HUES64 (cell line): ENCODE data around the gene PRKAR1B.

Experiments used
- H3K27ac ChIP-seq: 2 replicates; pipeline ENCODE4 v1.7.0; 2013; ENCODE audit warnings: low read depth, low read length, inconsistent platforms
- H3K27me3 ChIP-seq: 2 replicates; pipeline ENCODE4 v1.6.1; 2013; ENCODE audit warnings: mild to moderate bottlenecking, low read length; ENCODE audit not compliant: insufficient read depth
- H3K36me3 ChIP-seq: 2 replicates; pipeline ENCODE4 v1.6.1; 2013; ENCODE audit warnings: mild to moderate bottlenecking, low read length; ENCODE audit not compliant: insufficient read depth
- H3K4me1 ChIP-seq: 2 replicates; pipeline ENCODE4 v1.6.1; 2013; ENCODE audit warnings: mild to moderate bottlenecking, low read length, moderate library complexity; ENCODE audit not compliant: insufficient read depth
- H3K4me3 ChIP-seq: 2 replicates; pipeline ENCODE4 v1.5.1; 2013; ENCODE audit warnings: mild to moderate bottlenecking, low read length, moderate library complexity
- H3K9ac ChIP-seq: 2 replicates; pipeline ENCODE4 v1.6.1; 2013; ENCODE audit warnings: mild to moderate bottlenecking, low read depth, low read length
- H3K9me3 ChIP-seq: 2 replicates; pipeline ENCODE4 v1.6.1; 2013; ENCODE audit warnings: low read depth, low read length; ENCODE audit not compliant: insufficient read depth
- WGBS: fragments of 150-250, 120-280 bp; methylation state at CpG from one replicate; pipeline ENCODE4 v1.1.7; 2013; ENCODE audit warnings: missing lambda C conversion rate; 5-methylcytosine and 5-hydroxymethylcytosine counted together

The PRKAR1B gene

GRCh38 chr7:684416-684815 lies 42.7 kb downstream of the PRKAR1B start:
- peaks cover 39% of the 10 kb centered on the region for H3K36me3 ChIP-seq
- no peak overlapping the region for H3K4me3 ChIP-seq
- H3K27ac ChIP-seq: no peak overlapping the region
- H3K4me1 ChIP-seq: no peaks in the 10 kb centered on the region
- H3K9me3 ChIP-seq: peaks cover 34% of the 10 kb centered on the region
- no peaks in the 10 kb centered on the region for H3K27me3 ChIP-seq
- 94% methylated on average over 9 of the region's 9 CpGs for WGBS
- no peak overlapping the region for H3K9ac ChIP-seq

DNA sequence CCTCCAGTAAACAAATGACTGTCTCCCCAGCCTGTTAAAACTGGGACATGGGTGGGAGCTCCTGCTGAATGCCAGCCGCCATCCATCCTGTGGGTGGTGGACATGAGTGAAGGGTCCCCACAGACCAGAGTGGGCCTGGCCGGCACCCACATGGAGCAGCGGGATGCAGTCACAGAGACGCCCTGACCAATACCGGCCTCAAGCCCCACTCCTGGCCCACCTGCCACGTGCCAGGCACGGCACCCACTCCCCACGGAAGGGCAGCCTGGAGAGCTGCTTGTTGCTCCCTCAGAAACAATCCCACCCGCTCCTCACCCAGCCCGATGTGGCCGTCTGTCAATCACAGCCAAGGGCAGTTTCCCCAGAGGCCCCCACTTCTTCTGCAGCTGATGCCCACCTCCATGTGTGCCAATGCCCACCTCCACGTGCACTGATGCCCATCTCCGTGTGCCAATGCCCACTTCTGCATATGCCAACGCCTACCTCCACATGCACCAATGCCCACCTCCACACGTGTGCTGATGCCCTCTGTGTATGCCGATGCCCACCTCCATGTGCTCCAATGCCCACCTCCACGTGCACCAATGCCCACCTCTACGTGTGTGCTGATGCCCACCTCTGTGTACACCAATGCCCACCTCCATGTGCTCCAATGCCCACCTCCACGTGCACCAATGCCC lies 43.4 kb downstream of the PRKAR1B start:
- no peak overlapping the region for H3K4me3 ChIP-seq
- no peak overlapping the region for H3K9ac ChIP-seq
- no peaks in the 10 kb centered on the region for H3K27me3 ChIP-seq
- peaks cover 44% of the 10 kb centered on the region for H3K36me3 ChIP-seq
- H3K9me3 ChIP-seq: peaks cover 27% of the 10 kb centered on the region
- no peaks in the 10 kb centered on the region for H3K4me1 ChIP-seq
- H3K27ac ChIP-seq: no peak overlapping the region
- WGBS: 95% methylated on average over 19 of the region's 19 CpGs

GRCh38 chr7:682810-683209 lies 44.3 kb downstream of the PRKAR1B start:
- no peak overlapping the region for H3K27ac ChIP-seq
- H3K9me3 ChIP-seq: peaks cover 22% of the 10 kb centered on the region
- peaks cover 51% of the 10 kb centered on the region for H3K36me3 ChIP-seq
- H3K9ac ChIP-seq: no peak overlapping the region
- H3K4me1 ChIP-seq: no peaks in the 10 kb centered on the region
- WGBS: 94% methylated on average over 11 of the region's 11 CpGs
- H3K27me3 ChIP-seq: no peaks in the 10 kb centered on the region
- no peak overlapping the region for H3K4me3 ChIP-seq

DNA sequence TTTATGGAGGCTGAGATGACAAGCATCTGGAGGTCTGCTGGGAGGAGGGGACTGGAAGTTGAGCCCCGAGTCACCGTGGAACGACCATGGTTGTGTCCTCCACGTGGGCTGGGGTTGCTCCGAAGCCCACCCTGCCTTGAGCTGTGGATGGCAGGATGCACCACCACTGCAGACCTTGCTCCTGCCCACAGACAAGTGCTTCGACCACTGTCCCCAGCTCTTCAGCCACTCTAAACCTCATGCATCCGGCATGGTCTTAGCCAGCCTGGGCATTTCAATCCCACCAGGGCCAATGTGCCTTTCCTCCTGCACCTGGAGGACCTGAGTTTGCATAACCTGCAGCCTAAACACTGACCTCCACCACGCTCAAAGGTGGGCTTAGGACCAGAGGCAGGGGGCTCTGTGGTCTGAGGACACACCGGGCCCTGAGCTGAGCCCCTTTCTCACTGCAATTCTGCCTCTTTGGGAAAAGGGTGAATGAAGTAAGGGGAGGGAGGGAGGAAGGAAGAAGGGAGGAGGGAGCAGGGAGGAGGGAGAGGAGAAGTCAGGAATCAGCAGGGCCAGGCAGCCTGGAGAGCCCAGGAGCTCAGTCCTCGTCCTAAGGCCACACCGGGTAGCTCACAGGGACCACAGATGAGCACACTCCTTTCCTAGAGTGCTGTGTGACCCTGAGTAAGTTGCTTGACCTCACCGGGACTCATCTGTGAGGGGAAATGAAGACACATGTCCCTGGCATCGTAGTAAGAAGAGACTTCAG lies 45.4 kb downstream of the PRKAR1B start:
- Histone ChIP-seq H3K4me3 (no peak overlapping the region), H3K4me1 (no peaks in the 10 kb centered on the region), H3K27me3 (no peaks in the 10 kb centered on the region), H3K9ac (no peak overlapping the region), H3K36me3 (peaks cover 60% of the 10 kb centered on the region), H3K27ac (no peak overlapping the region), H3K9me3 (peaks cover 13% of the 10 kb centered on the region)
- WGBS: 93% methylated on average over 13 of the region's 13 CpGs

- Histone ChIP-seq H3K27ac (no peak overlapping the region), H3K27me3 (no peaks in the 10 kb centered on the region), H3K36me3 (peaks cover 64% of the 10 kb centered on the region), H3K4me1 (no peaks in the 10 kb centered on the region), H3K9me3 (peaks cover 3% of the 10 kb centered on the region), H3K9ac (no peak overlapping the region), H3K4me3 (no peak overlapping the region)
- WGBS: 94% methylated on average over 24 of the region's 25 CpGs
Measured at GRCh38 chr7:680411-681127, 46.5 kb downstream of the PRKAR1B start.

DNA sequence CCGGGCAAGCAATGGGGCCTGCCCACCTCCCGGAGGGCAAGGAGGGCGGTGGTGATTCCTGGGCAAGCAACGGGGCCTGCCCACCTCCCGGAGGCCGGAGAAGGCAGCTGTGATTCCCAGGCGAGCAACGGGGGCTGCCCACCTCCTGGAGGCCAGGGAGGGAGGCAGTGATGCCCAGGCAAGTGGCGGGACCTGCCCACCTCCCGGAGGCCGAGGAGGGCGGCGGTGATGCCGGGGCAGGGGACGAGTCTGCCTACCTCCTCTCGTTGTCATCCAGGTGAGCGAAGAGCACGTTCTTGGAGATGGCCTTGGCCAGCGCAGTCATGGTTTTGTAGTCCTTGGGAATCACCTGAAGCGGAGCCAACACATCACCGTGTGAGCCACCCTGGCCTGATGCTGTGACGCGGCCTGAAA lies 50.1 kb downstream of the PRKAR1B start:
- Histone ChIP-seq H3K27ac (no peak overlapping the region), H3K27me3 (no peaks in the 10 kb centered on the region), H3K4me3 (no peak overlapping the region), H3K36me3 (peaks cover 50% of the 10 kb centered on the region), H3K9ac (no peak overlapping the region), H3K9me3 (no peaks in the 10 kb centered on the region), H3K4me1 (no peaks in the 10 kb centered on the region)
- 96% methylated on average over 23 of the region's 23 CpGs for WGBS

DNA sequence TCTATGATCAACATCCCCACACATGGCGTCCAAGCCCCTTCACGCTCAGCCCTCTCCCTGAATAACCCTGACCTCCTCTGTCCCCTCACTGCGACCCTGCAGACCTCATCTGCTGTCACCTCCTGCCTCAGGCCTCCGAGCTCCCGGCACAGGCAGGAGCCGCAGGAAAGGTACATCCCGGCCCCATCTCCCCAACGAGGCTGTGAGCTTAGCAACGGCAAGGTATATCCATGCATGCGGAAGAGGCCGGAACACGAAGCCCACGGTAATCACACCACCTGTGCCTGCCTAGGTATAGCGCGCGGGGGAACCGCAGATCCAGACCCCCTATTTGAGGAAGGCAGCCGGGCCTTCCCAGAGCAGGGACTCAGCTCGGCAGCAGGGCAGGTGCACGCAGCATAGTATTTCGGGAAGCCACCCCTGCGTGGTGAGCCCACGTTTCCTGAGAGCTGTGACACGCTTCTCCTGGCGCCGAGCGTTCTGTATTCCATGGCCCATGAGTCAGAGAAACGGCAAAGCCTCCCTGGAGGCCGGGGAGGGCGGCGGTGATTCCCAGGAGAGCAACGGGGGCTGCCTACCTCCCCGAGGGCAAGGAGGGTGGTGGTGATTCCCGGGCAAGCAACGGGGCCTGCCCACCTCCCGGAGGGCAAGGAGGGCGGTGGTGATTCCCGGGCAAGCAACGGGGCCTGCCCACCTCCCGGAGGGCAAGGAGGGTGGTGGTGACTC lies 50.7 kb downstream of the PRKAR1B start:
- no peaks in the 10 kb centered on the region for H3K27me3 ChIP-seq
- no peak overlapping the region for H3K4me3 ChIP-seq
- H3K9me3 ChIP-seq: no peaks in the 10 kb centered on the region
- H3K36me3 ChIP-seq: peaks cover 50% of the 10 kb centered on the region
- whole genome bisulfite sequencing: 95% methylated on average over 40 of the region's 40 CpGs
- no peak overlapping the region for H3K9ac ChIP-seq
- no peak overlapping the region for H3K27ac ChIP-seq
- no peaks in the 10 kb centered on the region for H3K4me1 ChIP-seq

- 94% methylated on average over 14 of the region's 16 CpGs for WGBS
Measured at GRCh38 chr7:674454-675410, 52.3 kb downstream of the PRKAR1B start.

GRCh38 chr7:673681-674453 lies 53.2 kb downstream of the PRKAR1B start:
- Histone ChIP-seq H3K4me3 (no peak overlapping the region), H3K9me3 (no peaks in the 10 kb centered on the region), H3K27ac (no peak overlapping the region), H3K27me3 (no peaks in the 10 kb centered on the region), H3K36me3 (peaks cover 34% of the 10 kb centered on the region), H3K9ac (no peak overlapping the region), H3K4me1 (no peaks in the 10 kb centered on the region)
- 91% methylated on average over 13 of the region's 13 CpGs for WGBS

More at GRCh38 chr7:674454-675410, 52.3 kb downstream of the PRKAR1B start:
- no peak overlapping the region for H3K27ac ChIP-seq
- H3K9ac ChIP-seq: no peak overlapping the region
- H3K4me1 ChIP-seq: no peaks in the 10 kb centered on the region
- no peaks in the 10 kb centered on the region for H3K27me3 ChIP-seq
- no peaks in the 10 kb centered on the region for H3K9me3 ChIP-seq
- H3K36me3 ChIP-seq: peaks cover 40% of the 10 kb centered on the region
- H3K4me3 ChIP-seq: no peak overlapping the region
